C4-2B (cell line): ENCODE results near the gene STX11.

Experiments
- CTCF ChIP-seq: fragments of 450-650 bp; conservative IDR thresholded peaks from 2 replicates; pipeline ENCODE4 v1.5.1; 2017; ENCODE audit warnings: mild to moderate bottlenecking
- ZFX ChIP-seq: fragments of 450-650 bp; IDR thresholded peaks from 2 replicates; pipeline ENCODE4 v1.6.1; 2017

GRCh38 chr6:144119376-144119775 lies 30.9 kb upstream of the STX11 start:
- no peak for TF ChIP-seq CTCF
- TF ChIP-seq ZFX: no peak
